H1 (cell line): ENCODE measurements around the gene VDR. TPM values are rescaled to one million over a fixed set of nuclear protein-coding genes. Genes with fewer than 3 reads are reported as not detected.

Source experiments
- CTCF ChIA-PET: fragments of 300-600 bp; sonication (Branson Sonifier 250); formaldehyde crosslinking; loops from one replicate; lab custom pipeline; 2021; ENCODE audit not compliant: partially characterized antibody; lab: Charles Lee
- POLR2A ChIA-PET: fragments of 300-600 bp; sonication (Branson Sonifier 250); formaldehyde crosslinking; loops from one replicate; lab custom pipeline; 2021; ENCODE audit warnings: inconsistent platforms; ENCODE audit not compliant: partially characterized antibody; lab: Charles Lee
- DNase-seq, 2 experiments: peaks; one replicate each; pipeline versions ENCODE4 v3.0.0 to v3.0.0-alpha.2; 2010 to 2022; ENCODE audit warnings: low spot score in 2 of 2, low read depth in 1 of 2, mixed read lengths in 1 of 2
- FAIRE-seq: peaks from 2 replicates; lab custom pipeline; 2011; peaks lifted over from hg19 to GRCh38; lab: Jason Lieb, UNC
- H2AFZ ChIP-seq: 2 replicates; pipeline ENCODE4 v1.8.1; 2012; ENCODE audit warnings: low read length, inconsistent platforms
- H2AK5ac ChIP-seq: 2 replicates; pipeline ENCODE4 v1.6.1; 2013; ENCODE audit warnings: low read depth, low read length
- H2BK120ac ChIP-seq: replicated peaks from 2 replicates; pipeline ENCODE3; 2013; ENCODE audit warnings: low read depth, low read length, inconsistent platforms
- H2BK12ac ChIP-seq: 2 replicates; pipeline ENCODE4 v1.6.1; 2013; ENCODE audit warnings: low read depth, low read length
- H2BK15ac ChIP-seq: 2 replicates; pipeline ENCODE4 v1.6.1; 2013; ENCODE audit warnings: low read length
- H2BK20ac ChIP-seq: 2 replicates; pipeline ENCODE4 v1.6.1; 2013; ENCODE audit warnings: low read length
- H2BK5ac ChIP-seq: 2 replicates; pipeline ENCODE4 v1.6.1; 2013; ENCODE audit warnings: low read depth, low read length
- H3K14ac ChIP-seq: 2 replicates; pipeline ENCODE4 v1.6.1; 2013; ENCODE audit warnings: inconsistent platforms; ENCODE audit not compliant: insufficient read length
- H3K18ac ChIP-seq: 2 replicates; pipeline ENCODE4 v1.6.1; 2013; ENCODE audit warnings: low read length; ENCODE audit errors: extremely low read depth
- H3K23ac ChIP-seq: 2 replicates; pipeline ENCODE4 v1.6.1; 2013; ENCODE audit warnings: inconsistent platforms; ENCODE audit not compliant: insufficient read length
- H3K23me2 ChIP-seq: 2 replicates; pipeline ENCODE4 v1.6.1; 2013; ENCODE audit warnings: low read depth, low read length
- H3K27ac ChIP-seq: 2 replicates; pipeline ENCODE4 v1.6.1; 2011; ENCODE audit warnings: low read depth, low read length, inconsistent platforms
- H3K27me3 ChIP-seq, 4 experiments: replicated peaks in 1 of 4; 1 replicate in 1 of 4; 2 replicates in 3 of 4; pipeline versions ENCODE4 v1.6.1 to v1.8.1; 2011 to 2013; ENCODE audit warnings: low read length in 3 of 4, mild to moderate bottlenecking in 3 of 4, inconsistent platforms in 2 of 4, mixed read lengths in 2 of 4, moderate library complexity in 1 of 4; ENCODE audit not compliant: control insufficient read depth in 3 of 4, insufficient read depth in 3 of 4; ENCODE audit errors: extremely low read depth in 1 of 4
- H3K36me3 ChIP-seq, 4 experiments: 2 replicates each; pipeline versions ENCODE4 v1.6.1 to v1.8.1; 2011 to 2013; ENCODE audit warnings: mild to moderate bottlenecking in 4 of 4, low read length in 3 of 4, moderate library complexity in 2 of 4, control low read depth in 1 of 4, inconsistent platforms in 1 of 4; ENCODE audit not compliant: insufficient read depth in 4 of 4, control insufficient read depth in 2 of 4
- H3K4ac ChIP-seq: replicated peaks from 2 replicates; pipeline ENCODE3; 2013; ENCODE audit warnings: low read length, low read depth, mixed read lengths, inconsistent platforms; ENCODE audit not compliant: insufficient read length
- H3K4me1 ChIP-seq, 4 experiments: replicated peaks in 1 of 4; 1 replicate in 1 of 4; 2 replicates in 3 of 4; pipeline versions ENCODE4 v1.6.1 to v1.8.1; 2011 to 2013; ENCODE audit warnings: low read length in 3 of 4, inconsistent platforms in 2 of 4, mixed read lengths in 1 of 4; ENCODE audit not compliant: insufficient read depth in 4 of 4, control insufficient read depth in 3 of 4
- H3K4me2 ChIP-seq, 2 experiments: 2 replicates each; pipeline versions ENCODE4 v1.6.1 to v1.8.1; 2011 to 2013; ENCODE audit warnings: low read depth in 2 of 2, low read length in 2 of 2, control low read depth in 1 of 2, inconsistent platforms in 1 of 2, mild to moderate bottlenecking in 1 of 2; ENCODE audit not compliant: insufficient read depth in 1 of 2
- H3K4me3 ChIP-seq, 4 experiments: fragments of 200-600, 300-600 bp in 1 of 4; sonication (generic), shearing (Covaris generic), sonication (Bioruptor Twin) in 1 of 4; 2 replicates each; pipeline versions ENCODE4 v1.5.1 to v1.8.1; 2011 to 2016; ENCODE audit warnings: low read length in 4 of 4, low read depth in 3 of 4, control low read depth in 2 of 4, inconsistent platforms in 2 of 4, mild to moderate bottlenecking in 2 of 4, mixed read lengths in 1 of 4, moderate library complexity in 1 of 4; ENCODE audit not compliant: insufficient read depth in 2 of 4; ENCODE audit errors: extremely low read depth in 1 of 4
- H3K56ac ChIP-seq: replicated peaks from 2 replicates; pipeline ENCODE3; 2013; ENCODE audit warnings: low read depth, mild to moderate bottlenecking, mixed read lengths, low read length, inconsistent platforms; ENCODE audit not compliant: insufficient read length
- H3K79me1 ChIP-seq: 2 replicates; pipeline ENCODE4 v1.6.1; 2013; ENCODE audit warnings: low read depth, low read length, control low read depth
- H3K79me2 ChIP-seq, 2 experiments: 2 replicates each; pipeline versions ENCODE4 v1.6.1 to v1.8.1; 2012 to 2013; ENCODE audit warnings: low read length in 2 of 2, mild to moderate bottlenecking in 2 of 2, inconsistent platforms in 1 of 2; ENCODE audit not compliant: insufficient read depth in 2 of 2, control insufficient read depth in 1 of 2
- H3K9ac ChIP-seq, 4 experiments: replicated peaks in 1 of 4; 1 replicate in 1 of 4; 2 replicates in 3 of 4; pipeline versions ENCODE4 v1.6.1 to v1.8.1; 2011 to 2013; ENCODE audit warnings: low read depth in 3 of 4, low read length in 3 of 4, control low read depth in 2 of 4, mild to moderate bottlenecking in 2 of 4, moderate library complexity in 2 of 4, inconsistent platforms in 1 of 4; ENCODE audit errors: extremely low read depth in 1 of 4
- H3K9me3 ChIP-seq, 2 experiments: 2 replicates each; pipeline versions ENCODE4 v1.6.1 to v1.8.1; 2012 to 2013; ENCODE audit warnings: mild to moderate bottlenecking in 2 of 2, moderate library complexity in 2 of 2, control low read depth in 1 of 2, inconsistent platforms in 1 of 2, low read depth in 1 of 2, low read length in 1 of 2, mixed read lengths in 1 of 2; ENCODE audit not compliant: insufficient read depth in 2 of 2
- H4K20me1 ChIP-seq, 2 experiments: replicated peaks in 1 of 2; 2 replicates each; pipeline versions ENCODE3 to v1.8.1; 2011 to 2013; ENCODE audit warnings: inconsistent platforms in 2 of 2, low read length in 2 of 2, mild to moderate bottlenecking in 1 of 2; ENCODE audit not compliant: insufficient read depth in 2 of 2, control insufficient read depth in 1 of 2
- H4K5ac ChIP-seq: 2 replicates; pipeline ENCODE4 v1.6.1; 2013; ENCODE audit warnings: low read length, low read depth, mixed read lengths, inconsistent platforms; ENCODE audit not compliant: insufficient read length
- H4K8ac ChIP-seq: 2 replicates; pipeline ENCODE4 v1.8.0; 2013; ENCODE audit warnings: mild to moderate bottlenecking, moderate library complexity, low read length, inconsistent platforms; ENCODE audit not compliant: insufficient read depth; ENCODE audit errors: extremely low read depth
- H4K91ac ChIP-seq: replicated peaks from 2 replicates; pipeline ENCODE3; 2013; ENCODE audit warnings: low read length, mixed read lengths, inconsistent platforms; ENCODE audit not compliant: insufficient read length
- BCL11A ChIP-seq, 2 experiments: IDR thresholded peaks; one replicate each; pipeline ENCODE4 v1.6.1; 2011; ENCODE audit warnings: low read depth in 2 of 2, low read length in 2 of 2, mild to moderate bottlenecking in 2 of 2
- CBX8 ChIP-seq: fragments of 300-800, 300-1000 bp; sonication (generic); IDR thresholded peaks from 2 replicates; pipeline ENCODE4 v1.7.1; 2016; ENCODE audit warnings: low read depth, low read length, borderline replicate concordance
- EGR1 ChIP-seq: IDR thresholded peaks from 2 replicates; pipeline ENCODE4 v1.6.1; 2011; ENCODE audit warnings: low read depth, low read length, borderline replicate concordance
- JUND ChIP-seq: IDR thresholded peaks from 2 replicates; pipeline ENCODE4 v1.6.1; 2011; ENCODE audit warnings: mild to moderate bottlenecking, improper control_type of control experiment, low read length
- KDM4A ChIP-seq: IDR thresholded peaks from one replicate; pipeline ENCODE4 v1.7.1; 2012; ENCODE audit warnings: low read depth, mild to moderate bottlenecking, moderate library complexity, low read length, inconsistent platforms; ENCODE audit not compliant: severe bottlenecking
- MAFK ChIP-seq: IDR thresholded peaks from 2 replicates; pipeline ENCODE4 v1.6.1; 2012; ENCODE audit warnings: low read depth, mild to moderate bottlenecking, improper control_type of control experiment, low read length
- NANOG ChIP-seq: IDR thresholded peaks from 2 replicates; pipeline ENCODE4 v1.6.1; 2011; ENCODE audit warnings: low read length, low read depth, mild to moderate bottlenecking, inconsistent platforms; ENCODE audit not compliant: insufficient read depth, poor library complexity, severe bottlenecking
- RBBP5 ChIP-seq: IDR thresholded peaks from 2 replicates; pipeline ENCODE4 v1.7.1; 2012; ENCODE audit warnings: low read depth, mild to moderate bottlenecking, inconsistent platforms, low read length, moderate library complexity, borderline replicate concordance
- USF2 ChIP-seq: IDR thresholded peaks from 2 replicates; pipeline ENCODE4 v1.6.1; 2011; ENCODE audit warnings: low read length, improper control_type of control experiment
- WGBS, 2 experiments: shearing (Covaris generic) in 1 of 2; methylation state at CpG; one replicate each; pipeline versions ENCODE4 v1.1.6 to v1.1.7; 2013 to 2015; ENCODE audit warnings: low lambda C conversion rate in 2 of 2, mixed read lengths in 2 of 2, inconsistent platforms in 1 of 2, low coverage in 1 of 2, missing lambda C conversion rate in 1 of 2; ENCODE audit not compliant: insufficient replicate concordance in 2 of 2, insufficient coverage in 1 of 2, insufficient read length in 1 of 2; ENCODE audit errors: extremely low coverage in 1 of 2, missing lambda C conversion rate in 1 of 2; 5-methylcytosine and 5-hydroxymethylcytosine counted together
- polyA plus RNA-seq, 7 experiments: library from polyadenylated mRNA; depleted of rRNA in 3 of 7; stranded (reverse) in 5 of 7; unstranded in 2 of 7; fragments of >200 nt in 5 of 7; fragments of 200-250 nt in 2 of 7; gene quantifications; 1 replicate in 5 of 7; 2 replicates in 1 of 7; 4 replicates in 1 of 7; pipeline versions ENCODE4 v1.2.1 to v1.2.3, GENCODE V29; 2011 to 2013; ENCODE audit warnings: missing spikeins in 2 of 7, mixed read lengths in 2 of 7
- total RNA-seq: library from RNA; stranded (reverse); fragmentation: NEBNext Ultra II Directional; extraction: Animal tissue kit (Norgen Biotek cat#: 25700); gene quantifications from 2 replicates; pipeline ENCODE4 v1.2.1, GENCODE V29; 2021
- TF ChIP-seq, protein P1 (sequence below): IDR thresholded peaks from 2 replicates; pipeline ENCODE4 v1.6.1; 2011; ENCODE audit warnings: low read depth, mild to moderate bottlenecking, low read length; ENCODE audit not compliant: insufficient read depth

VDR gene
- total and polyA plus RNA-seq, 2 of the 8 experiments (the other 6 are each of a cell fraction or from before 2014, with no cell fraction given) = 0.44 to 0.65 TPM

DNA sequence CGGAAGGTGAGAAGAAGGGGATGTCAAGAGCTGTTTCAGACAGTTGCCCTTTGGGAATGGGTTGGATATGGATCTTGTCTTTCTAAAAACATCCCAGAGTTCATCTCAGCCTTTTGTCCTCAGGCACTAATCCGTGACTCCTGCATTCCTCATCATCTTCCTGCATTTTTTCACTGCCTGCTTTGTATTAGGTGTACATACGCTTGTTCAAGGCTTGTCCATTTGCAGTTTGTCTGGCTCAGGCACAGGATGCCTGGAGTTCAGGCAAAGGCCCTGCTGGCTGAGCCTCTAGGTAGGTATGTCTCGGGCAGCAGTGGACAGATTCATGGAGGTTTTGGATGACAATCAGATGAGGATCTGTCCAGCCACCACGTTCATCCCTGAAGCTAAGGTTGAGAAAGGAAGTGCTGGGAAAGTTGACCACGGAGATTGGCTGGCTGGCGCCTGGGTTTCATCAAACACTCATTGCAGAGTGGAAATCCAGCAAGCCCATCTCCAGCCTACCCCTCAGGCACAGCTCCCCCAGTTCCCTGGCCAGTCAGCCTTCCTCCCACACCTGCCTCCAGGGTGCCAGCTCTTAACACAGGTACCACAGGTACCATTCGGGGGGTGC lies 46.2 kb upstream of the VDR start:
- WGBS, 2 experiments = 88% methylated on average over 8 of the region's 8 CpGs; no CpG with 5 or more reads in 1 of the 2 experiments
- FAIRE-seq = no peak
- POLR2A ChIA-PET = no interaction called here
- TF ChIP-seq BCL11A (IDR thresholded peaks at IDR 0.05; ENCODE audit: low read depth in 2 of 2, low read length in 2 of 2) (no peak), JUND (no peak), USF2 (no peak), NANOG (no peak), MAFK (no peak), CBX8 (no peak), EGR1 (no peak), RBBP5 (no peak), KDM4A (no peak)
- TF ChIP-seq, protein P1, sequence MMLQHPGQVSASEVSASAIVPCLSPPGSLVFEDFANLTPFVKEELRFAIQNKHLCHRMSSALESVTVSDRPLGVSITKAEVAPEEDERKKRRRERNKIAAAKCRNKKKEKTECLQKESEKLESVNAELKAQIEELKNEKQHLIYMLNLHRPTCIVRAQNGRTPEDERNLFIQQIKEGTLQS = no peak

More for the DNA sequence above, 46.2 kb upstream of the VDR start:
- Histone ChIP-seq H3K4ac (no peak overlapping the region), H3K4me1 (no peaks in the 10 kb centered on the region; a peak in 2 of 7 replicates), H3K79me1 (no peaks in the 10 kb centered on the region), H3K14ac (no peak overlapping the region), H2BK120ac (no peak overlapping the region), H2AFZ (no peak overlapping the region), H3K56ac (no peak overlapping the region), H3K9ac (no peak overlapping the region), H3K23me2 (no peaks in the 10 kb centered on the region), H3K36me3 (no peaks in the 10 kb centered on the region), H3K4me2 (no peak overlapping the region), H2BK15ac (no peak overlapping the region), H3K27me3 (no peaks in the 10 kb centered on the region; a peak in 1 of 7 replicates), H4K5ac (no peak overlapping the region), H3K4me3 (no peak overlapping the region), H3K18ac (no peak overlapping the region), H3K9me3 (no peaks in the 10 kb centered on the region), H2BK5ac (no peak overlapping the region), H3K27ac (no peak overlapping the region), H2BK12ac (no peak overlapping the region), H4K91ac (no peak overlapping the region), H2BK20ac (no peak overlapping the region), H3K23ac (no peak overlapping the region), H4K8ac (no peak overlapping the region), H4K20me1 (no peaks in the 10 kb centered on the region), H3K79me2 (no peaks in the 10 kb centered on the region), H2AK5ac (no peak overlapping the region)
- CTCF ChIA-PET = interaction anchor here (0.6 to 8.1 kb wide), 16 partner anchors 9 to 209 kb away, joined by 3 to 82 read pairs (median 6); partner anchors contain the start of genes TMEM106C and VDR
- no peak for DNase-seq
